HEK293 (cell line): Measurements from ENCODE around the gene HESX1.

Experiments
- HOXA7 ChIP-seq: sonication (generic); formaldehyde crosslinking; IDR thresholded peaks from 2 replicates; pipeline ENCODE4 v1.8.1; 2022; ENCODE audit warnings: missing genetic modification reagents, borderline replicate concordance
- PBX3 ChIP-seq: sonication (generic); formaldehyde crosslinking; IDR thresholded peaks from 2 replicates; pipeline ENCODE4 v1.8.1; 2022; ENCODE audit warnings: mild to moderate bottlenecking, moderate library complexity, missing genetic modification reagents
- ZBTB10 ChIP-seq: fragments of 450-650 bp; formaldehyde crosslinking; IDR thresholded peaks from 2 replicates; pipeline ENCODE4 v1.5.1; 2016; ENCODE audit warnings: missing biosample characterization, missing genetic modification characterization
- ZNF133 ChIP-seq: fragments of 450-650 bp; formaldehyde crosslinking; IDR thresholded peaks from 2 replicates; pipeline ENCODE4 v1.5.1; 2016; ENCODE audit warnings: missing biosample characterization, missing genetic modification characterization
- ZNF302 ChIP-seq: fragments of 450-650 bp; formaldehyde crosslinking; IDR thresholded peaks from 2 replicates; pipeline ENCODE4 v1.5.1; 2016; ENCODE audit warnings: missing biosample characterization, missing genetic modification characterization, low read depth
- ZNF544 ChIP-seq: fragments of 450-650 bp; formaldehyde crosslinking; IDR thresholded peaks from 2 replicates; pipeline ENCODE4 v1.5.0; 2017; ENCODE audit warnings: missing biosample characterization, missing genetic modification characterization
- ZNF548 ChIP-seq: fragments of 450-650 bp; formaldehyde crosslinking; IDR thresholded peaks from 2 replicates; pipeline ENCODE4 v1.5.1; 2016; ENCODE audit warnings: missing biosample characterization, missing genetic modification characterization
- ZNF660 ChIP-seq: fragments of 450-650 bp; IDR thresholded peaks from 2 replicates; pipeline ENCODE4 v1.5.1; 2018; ENCODE audit warnings: missing biosample characterization, mild to moderate bottlenecking, missing genetic modification characterization
- ZNF785 ChIP-seq: fragments of 450-650 bp; formaldehyde crosslinking; IDR thresholded peaks from 2 replicates; pipeline ENCODE4 v1.5.1; 2016; ENCODE audit warnings: missing biosample characterization, missing genetic modification characterization
- ZSCAN30 ChIP-seq: fragments of 450-650 bp; IDR thresholded peaks from 2 replicates; pipeline ENCODE4 v1.5.1; 2018; ENCODE audit warnings: missing biosample characterization, mild to moderate bottlenecking, missing genetic modification characterization, moderate library complexity
- TF ChIP-seq, protein P1 (sequence below): fragments of 450-650 bp; formaldehyde crosslinking; IDR thresholded peaks from 2 replicates; pipeline ENCODE4 v1.5.1; 2016; ENCODE audit warnings: missing biosample characterization, missing genetic modification characterization
- TF ChIP-seq, protein P2 (sequence below): fragments of 450-650 bp; formaldehyde crosslinking; IDR thresholded peaks from 2 replicates; pipeline ENCODE4 v1.5.1; 2016; ENCODE audit warnings: missing biosample characterization, missing genetic modification characterization
- TF ChIP-seq, protein P3 (sequence below): fragments of 450-650 bp; formaldehyde crosslinking; IDR thresholded peaks from 2 replicates; pipeline ENCODE4 v1.5.1; 2016; ENCODE audit warnings: missing biosample characterization, missing genetic modification characterization

- TF ChIP-seq ZNF133 (tag by site-specific recombination), result no peak
- TF ChIP-seq, protein P1, sequence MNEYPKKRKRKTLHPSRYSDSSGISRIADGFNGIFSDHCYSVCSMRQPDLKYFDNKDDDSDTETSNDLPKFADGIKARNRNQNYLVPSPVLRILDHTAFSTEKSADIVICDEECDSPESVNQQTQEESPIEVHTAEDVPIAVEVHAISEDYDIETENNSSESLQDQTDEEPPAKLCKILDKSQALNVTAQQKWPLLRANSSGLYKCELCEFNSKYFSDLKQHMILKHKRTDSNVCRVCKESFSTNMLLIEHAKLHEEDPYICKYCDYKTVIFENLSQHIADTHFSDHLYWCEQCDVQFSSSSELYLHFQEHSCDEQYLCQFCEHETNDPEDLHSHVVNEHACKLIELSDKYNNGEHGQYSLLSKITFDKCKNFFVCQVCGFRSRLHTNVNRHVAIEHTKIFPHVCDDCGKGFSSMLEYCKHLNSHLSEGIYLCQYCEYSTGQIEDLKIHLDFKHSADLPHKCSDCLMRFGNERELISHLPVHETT (tag by site-specific recombination), result no peak
- TF ChIP-seq, protein P2, sequence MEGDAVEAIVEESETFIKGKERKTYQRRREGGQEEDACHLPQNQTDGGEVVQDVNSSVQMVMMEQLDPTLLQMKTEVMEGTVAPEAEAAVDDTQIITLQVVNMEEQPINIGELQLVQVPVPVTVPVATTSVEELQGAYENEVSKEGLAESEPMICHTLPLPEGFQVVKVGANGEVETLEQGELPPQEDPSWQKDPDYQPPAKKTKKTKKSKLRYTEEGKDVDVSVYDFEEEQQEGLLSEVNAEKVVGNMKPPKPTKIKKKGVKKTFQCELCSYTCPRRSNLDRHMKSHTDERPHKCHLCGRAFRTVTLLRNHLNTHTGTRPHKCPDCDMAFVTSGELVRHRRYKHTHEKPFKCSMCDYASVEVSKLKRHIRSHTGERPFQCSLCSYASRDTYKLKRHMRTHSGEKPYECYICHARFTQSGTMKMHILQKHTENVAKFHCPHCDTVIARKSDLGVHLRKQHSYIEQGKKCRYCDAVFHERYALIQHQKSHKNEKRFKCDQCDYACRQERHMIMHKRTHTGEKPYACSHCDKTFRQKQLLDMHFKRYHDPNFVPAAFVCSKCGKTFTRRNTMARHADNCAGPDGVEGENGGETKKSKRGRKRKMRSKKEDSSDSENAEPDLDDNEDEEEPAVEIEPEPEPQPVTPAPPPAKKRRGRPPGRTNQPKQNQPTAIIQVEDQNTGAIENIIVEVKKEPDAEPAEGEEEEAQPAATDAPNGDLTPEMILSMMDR (tag by site-specific recombination), result no peak
- no peak for TF ChIP-seq ZNF548 (tag by site-specific recombination)
- no peak for TF ChIP-seq HOXA7 (CRISPR knock-in tag)
- TF ChIP-seq ZSCAN30 (tag by site-specific recombination), result no peak
- TF ChIP-seq, protein P3, sequence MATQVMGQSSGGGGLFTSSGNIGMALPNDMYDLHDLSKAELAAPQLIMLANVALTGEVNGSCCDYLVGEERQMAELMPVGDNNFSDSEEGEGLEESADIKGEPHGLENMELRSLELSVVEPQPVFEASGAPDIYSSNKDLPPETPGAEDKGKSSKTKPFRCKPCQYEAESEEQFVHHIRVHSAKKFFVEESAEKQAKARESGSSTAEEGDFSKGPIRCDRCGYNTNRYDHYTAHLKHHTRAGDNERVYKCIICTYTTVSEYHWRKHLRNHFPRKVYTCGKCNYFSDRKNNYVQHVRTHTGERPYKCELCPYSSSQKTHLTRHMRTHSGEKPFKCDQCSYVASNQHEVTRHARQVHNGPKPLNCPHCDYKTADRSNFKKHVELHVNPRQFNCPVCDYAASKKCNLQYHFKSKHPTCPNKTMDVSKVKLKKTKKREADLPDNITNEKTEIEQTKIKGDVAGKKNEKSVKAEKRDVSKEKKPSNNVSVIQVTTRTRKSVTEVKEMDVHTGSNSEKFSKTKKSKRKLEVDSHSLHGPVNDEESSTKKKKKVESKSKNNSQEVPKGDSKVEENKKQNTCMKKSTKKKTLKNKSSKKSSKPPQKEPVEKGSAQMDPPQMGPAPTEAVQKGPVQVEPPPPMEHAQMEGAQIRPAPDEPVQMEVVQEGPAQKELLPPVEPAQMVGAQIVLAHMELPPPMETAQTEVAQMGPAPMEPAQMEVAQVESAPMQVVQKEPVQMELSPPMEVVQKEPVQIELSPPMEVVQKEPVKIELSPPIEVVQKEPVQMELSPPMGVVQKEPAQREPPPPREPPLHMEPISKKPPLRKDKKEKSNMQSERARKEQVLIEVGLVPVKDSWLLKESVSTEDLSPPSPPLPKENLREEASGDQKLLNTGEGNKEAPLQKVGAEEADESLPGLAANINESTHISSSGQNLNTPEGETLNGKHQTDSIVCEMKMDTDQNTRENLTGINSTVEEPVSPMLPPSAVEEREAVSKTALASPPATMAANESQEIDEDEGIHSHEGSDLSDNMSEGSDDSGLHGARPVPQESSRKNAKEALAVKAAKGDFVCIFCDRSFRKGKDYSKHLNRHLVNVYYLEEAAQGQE (tag by site-specific recombination), result no peak
- TF ChIP-seq ZNF785 (tag by site-specific recombination), result no peak
- no peak for TF ChIP-seq ZBTB10 (tag by site-specific recombination)
- no peak for TF ChIP-seq ZNF544 (tag by site-specific recombination)
- TF ChIP-seq ZNF302 (tag by site-specific recombination), result no peak
- no peak for TF ChIP-seq PBX3 (CRISPR knock-in tag)
- TF ChIP-seq ZNF660, result no peak
Measured at GRCh38 chr3:57244946-57245345, 45.2 kb upstream of the HESX1 start.
